K562 (cell line): ENCODE data around the gene CPNE6. TPM values are rescaled to one million over a fixed set of nuclear protein-coding genes. Genes with fewer than 3 reads are reported as not detected.

Experiments
- ATF6 ChIP-seq: sonication (generic); formaldehyde crosslinking; IDR thresholded peaks from 2 replicates; pipeline ENCODE4 v1.4.0; 2020; ENCODE audit warnings: mild to moderate bottlenecking, missing genetic modification reagents
- CREM ChIP-seq: IDR thresholded peaks from 2 replicates; pipeline ENCODE4 v1.6.1; 2014; ENCODE audit warnings: antibody characterized with exemption, low read depth
- CSDE1 ChIP-seq, 2 experiments: fragments of 450-650 bp; IDR thresholded peaks; 2 replicates each; pipeline ENCODE4 v1.6.1; 2016; ENCODE audit warnings: mild to moderate bottlenecking in 1 of 2
- EZH2 ChIP-seq: IDR thresholded peaks from 2 replicates; pipeline ENCODE4 v1.6.1; 2012; ENCODE audit warnings: low read depth, mild to moderate bottlenecking, inconsistent platforms, low read length, borderline replicate concordance
- FIP1L1 ChIP-seq: fragments of 200-400 bp; formaldehyde crosslinking; IDR thresholded peaks from 2 replicates; pipeline ENCODE4 v1.6.1; 2018; ENCODE audit warnings: mild to moderate bottlenecking, low read depth, low read length; ENCODE audit not compliant: poor library complexity, severe bottlenecking
- FOS ChIP-seq: IDR thresholded peaks from 3 replicates; pipeline ENCODE4 v1.6.1; 2011; ENCODE audit not compliant: insufficient read length; ENCODE audit errors: extremely low read depth
- HLTF ChIP-seq: fragments of 450-650 bp; IDR thresholded peaks from 2 replicates; pipeline ENCODE4 v1.6.1; 2016
- KDM1A ChIP-seq, 2 experiments: fragments of 450-650 bp; IDR thresholded peaks; 2 replicates each; pipeline ENCODE4 v1.6.1; 2016; ENCODE audit warnings: mild to moderate bottlenecking in 2 of 2
- MAFG ChIP-seq: fragments of 450-650 bp; conservative IDR thresholded peaks from 2 replicates; pipeline ENCODE4 v1.6.1; 2016; ENCODE audit warnings: missing genetic modification characterization, missing compliant biosample characterization
- MNT ChIP-seq, 2 experiments: fragments of 450-650 bp; conservative IDR thresholded peaks; 2 replicates each; pipeline ENCODE4 v1.6.1; 2017; ENCODE audit warnings: mild to moderate bottlenecking in 2 of 2, moderate library complexity in 2 of 2
- NFE2L1 ChIP-seq: fragments of 450-650 bp; IDR thresholded peaks from 2 replicates; pipeline ENCODE4 v1.6.1; 2016; ENCODE audit warnings: missing genetic modification characterization, low read depth, mild to moderate bottlenecking, missing compliant biosample characterization, moderate library complexity, borderline replicate concordance
- POLR2A ChIP-seq: fragments of 450-650 bp; conservative IDR thresholded peaks from 2 replicates; pipeline ENCODE4 v1.6.1; 2016
- POLR2G ChIP-seq: fragments of 200-400 bp; formaldehyde crosslinking; IDR thresholded peaks from 2 replicates; pipeline ENCODE4 v1.6.1; 2017; ENCODE audit warnings: low read depth, mild to moderate bottlenecking, antibody characterized with exemption, low read length, moderate library complexity
- SREBF2 ChIP-seq: sonication (generic); formaldehyde crosslinking; IDR thresholded peaks from 2 replicates; pipeline ENCODE4 v1.4.0; 2020; ENCODE audit warnings: mild to moderate bottlenecking, missing genetic modification reagents
- ZFX ChIP-seq: sonication (generic); formaldehyde crosslinking; IDR thresholded peaks from 2 replicates; pipeline ENCODE4 v1.8.0; 2022; ENCODE audit warnings: mild to moderate bottlenecking, missing genetic modification reagents, moderate library complexity
- ZNF174 ChIP-seq: fragments of 250-450 bp; sonication (Bioruptor Pico); IDR thresholded peaks from 2 replicates; pipeline ENCODE4 v1.4.0; 2020; ENCODE audit warnings: mild to moderate bottlenecking
- ZNF263 ChIP-seq: sonication (generic); formaldehyde crosslinking; IDR thresholded peaks from 2 replicates; pipeline ENCODE4 v1.8.0; 2022; ENCODE audit warnings: mild to moderate bottlenecking, missing genetic modification reagents, borderline replicate concordance
- ZNF277 ChIP-seq: fragments of 250-450 bp; sonication (Bioruptor Pico); IDR thresholded peaks from 2 replicates; pipeline ENCODE4 v1.8.0; 2022; ENCODE audit warnings: inconsistent platforms, mild to moderate bottlenecking, moderate library complexity, borderline replicate concordance
- ZNF311 ChIP-seq: fragments of 250-450 bp; sonication (Bioruptor Pico); IDR thresholded peaks from 2 replicates; pipeline ENCODE4 v1.4.0; 2020; ENCODE audit warnings: mild to moderate bottlenecking, moderate library complexity
- ZNF717 ChIP-seq: fragments of 250-450 bp; sonication (Bioruptor Pico); IDR thresholded peaks from 2 replicates; pipeline ENCODE4 v1.5.0; 2021
- polyA plus RNA-seq, 8 experiments: library from polyadenylated mRNA; depleted of rRNA in 4 of 8; stranded (reverse) in 5 of 8; unstranded in 3 of 8; fragments of >200 nt; fragmentation: Nextera tagmentation in 2 of 8; fragmentation: Illumina TruSeq in 1 of 8; extraction: Ambion mirVana in 2 of 8; extraction: Trizol in 1 of 8; gene quantifications; 2 replicates each; pipeline versions ENCODE4 v1.2.1 to v1.2.3, GENCODE V29; 2011 to 2014; ENCODE audit warnings: inconsistent platforms in 1 of 8, missing spikeins in 1 of 8
- total RNA-seq, 7 experiments: library from RNA; depleted of rRNA in 6 of 7; stranded (reverse); fragments of >200 nt in 6 of 7; fragmentation: Illumina TruSeq in 2 of 7; extraction: Trizol in 2 of 7; gene quantifications; 2 replicates each; pipeline versions ENCODE4 v1.2.1 to v1.2.3, GENCODE V29; 2011 to 2021; ENCODE audit warnings: low replicate concordance in 1 of 7
- TF ChIP-seq, protein P1 (sequence below): fragments of 250-450 bp; sonication (Bioruptor Pico); IDR thresholded peaks from 2 replicates; pipeline ENCODE4 v1.4.0; 2020; ENCODE audit warnings: borderline replicate concordance

CPNE6 gene
- total and polyA plus RNA-seq, 9 of the 15 experiments (the other 6 are each of a cell fraction or from before 2014, with no cell fraction given): not detected

- TF ChIP-seq MNT (conservative IDR thresholded peaks at IDR 0.05): no peak; a peak in 1 of 4 replicates
- no peak for TF ChIP-seq FOS
- TF ChIP-seq EZH2: no peak
- TF ChIP-seq, protein P1, sequence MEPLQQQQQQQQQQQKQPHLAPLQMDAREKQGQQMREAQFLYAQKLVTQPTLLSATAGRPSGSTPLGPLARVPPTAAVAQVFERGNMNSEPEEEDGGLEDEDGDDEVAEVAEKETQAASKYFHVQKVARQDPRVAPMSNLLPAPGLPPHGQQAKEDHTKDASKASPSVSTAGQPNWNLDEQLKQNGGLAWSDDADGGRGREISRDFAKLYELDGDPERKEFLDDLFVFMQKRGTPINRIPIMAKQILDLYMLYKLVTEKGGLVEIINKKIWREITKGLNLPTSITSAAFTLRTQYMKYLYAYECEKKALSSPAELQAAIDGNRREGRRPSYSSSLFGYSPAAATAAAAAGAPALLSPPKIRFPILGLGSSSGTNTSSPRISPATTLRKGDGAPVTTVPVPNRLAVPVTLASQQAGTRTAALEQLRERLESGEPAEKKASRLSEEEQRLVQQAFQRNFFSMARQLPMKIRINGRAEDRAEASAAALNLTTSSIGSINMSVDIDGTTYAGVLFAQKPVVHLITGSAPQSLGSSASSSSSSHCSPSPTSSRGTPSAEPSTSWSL (CRISPR knock-in tag): no peak
- peak; percentile 80 for TF ChIP-seq ZFX (CRISPR knock-in tag)
- TF ChIP-seq POLR2G: peak; percentile 98
- TF ChIP-seq CSDE1 (IDR thresholded peaks at IDR 0.05): no peak
- 0 out of 2 replicates have a peak, but pooled peaks have one; percentile 50 for TF ChIP-seq ZNF717 (CRISPR knock-in tag)
- TF ChIP-seq ZNF277 (CRISPR knock-in tag): no peak
- TF ChIP-seq FIP1L1: peak; percentile 86
- TF ChIP-seq ZNF174 (CRISPR knock-in tag): no peak
- peak; percentile 53; the same call in 1 of the 2 replicates for TF ChIP-seq ATF6 (CRISPR knock-in tag)
- peak; percentile 36; the same call in 1 of the 2 replicates for TF ChIP-seq CREM
- peak; percentile 53; the same call in 1 of the 2 replicates for TF ChIP-seq HLTF
- TF ChIP-seq MAFG (tag): no peak
- TF ChIP-seq KDM1A (IDR thresholded peaks at IDR 0.05): no peak
- peak; percentile 75 for TF ChIP-seq ZNF263
- TF ChIP-seq POLR2A: peak; percentile 93
- TF ChIP-seq NFE2L1 (tag): no peak
- TF ChIP-seq SREBF2 (CRISPR knock-in tag): no peak
- no peak for TF ChIP-seq ZNF311 (CRISPR knock-in tag)
Observed at GRCh38 chr14:24093901-24094840, 22.8 kb downstream of the CPNE6 start, which contains the start of gene PCK2 (continued).
